Measurements from ENCODE around the gene WNT7A.

WNT7A gene

GRCh38 chr3:13826672-13827071 lies 53.2 kb downstream of the WNT7A start:
- DNase-seq, result no peak

- no peak for DNase-seq
Observed at GRCh38 chr3:13825821-13826220, 54.0 kb downstream of the WNT7A start.

- DNase-seq, result no peak
Observed at GRCh38 chr3:13825311-13825579, 54.6 kb downstream of the WNT7A start.

GRCh38 chr3:13824521-13825310 lies 55.2 kb downstream of the WNT7A start:
- no peak for DNase-seq

GRCh38 chr3:13823692-13824091 lies 56.2 kb downstream of the WNT7A start:
- DNase-seq, result no peak

- no peak for DNase-seq
Observed at GRCh38 chr3:13822871-13823585, 56.8 kb downstream of the WNT7A start.

GRCh38 chr3:13822042-13822441 lies 57.8 kb downstream of the WNT7A start:
- no peak for DNase-seq

- DNase-seq, result no peak
Observed at GRCh38 chr3:13821126-13821525, 58.7 kb downstream of the WNT7A start.

- DNase-seq, result no peak
Observed at GRCh38 chr3:13818919-13819318, 61.0 kb downstream of the WNT7A start.

- no peak for DNase-seq
Observed at GRCh38 chr3:13815088-13815683, 64.7 kb downstream of the WNT7A start.

- no peak for DNase-seq
Observed at GRCh38 chr3:13812034-13812471, 67.8 kb downstream of the WNT7A start.

- DNase-seq, result no peak
Observed at GRCh38 chr3:13811614-13812013, 68.3 kb downstream of the WNT7A start.

- DNase-seq, result no peak
Observed at GRCh38 chr3:13808550-13808949, 71.3 kb downstream of the WNT7A start.

- no peak for DNase-seq
Observed at GRCh38 chr3:13801361-13802204, 78.3 kb downstream of the WNT7A start.

- no peak for DNase-seq
Observed at GRCh38 chr3:13800064-13800463, 79.8 kb downstream of the WNT7A start.

- DNase-seq, result no peak
Observed at GRCh38 chr3:13798401-13798800, 81.5 kb downstream of the WNT7A start.

- no peak for DNase-seq
Observed at GRCh38 chr3:13796701-13797460, 83.0 kb downstream of the WNT7A start.

- no peak for DNase-seq
Observed at GRCh38 chr3:13795816-13796215, 84.1 kb downstream of the WNT7A start.

- DNase-seq, result no peak
Observed at GRCh38 chr3:13794322-13794721, 85.5 kb downstream of the WNT7A start.

- no peak for DNase-seq
Observed at GRCh38 chr3:13793451-13793850, 86.4 kb downstream of the WNT7A start.

- DNase-seq, result no peak
Observed at GRCh38 chr3:13792512-13793371, 87.1 kb downstream of the WNT7A start.
